Ascending aorta (tissue), 2 donors: ENCODE measurements around the gene LMO4. TPM values are rescaled to one million over a fixed set of nuclear protein-coding genes. Genes with fewer than 3 reads are reported as not detected.
A peak's percentile ranks its signal among the peaks of the same experiment; 100 is the strongest.

ENCODE experiments used
- DNase-seq, 2 donors: peaks; one replicate each; pipeline ENCODE4 v3.0.0-alpha.2; 2019; ENCODE audit warnings: low spot score in 2 of 2
- H3K27ac ChIP-seq, 2 donors: fragments of 200-600 bp; sonication (generic); one replicate each; pipeline ENCODE4 v1.5.1; 2016 to 2017; ENCODE audit warnings: mild to moderate bottlenecking in 1 of 2
- H3K27me3 ChIP-seq: fragments of 200-600 bp; sonication (generic); one replicate; pipeline ENCODE4 v1.5.1; 2017
- H3K36me3 ChIP-seq, 2 donors: fragments of 200-600 bp; sonication (generic); one replicate each; pipeline ENCODE4 v1.5.1; 2016
- H3K4me1 ChIP-seq, 2 donors: fragments of 200-600 bp; sonication (generic); one replicate each; pipeline ENCODE4 v1.5.1; 2016 to 2017; ENCODE audit warnings: mild to moderate bottlenecking in 1 of 2
- H3K4me3 ChIP-seq, 2 donors: fragments of 200-600 bp; sonication (generic); one replicate each; pipeline ENCODE4 v1.5.1; 2016 to 2017; ENCODE audit warnings: mild to moderate bottlenecking in 1 of 2
- H3K9me3 ChIP-seq, 2 donors: fragments of 200-600 bp; sonication (generic); one replicate each; pipeline ENCODE4 v1.5.1; 2016
- CTCF ChIP-seq, 3 experiments: fragments of 200-600 bp in 2 of 3; fragments of 450-650 bp in 1 of 3; sonication (generic) in 2 of 3; IDR thresholded peaks; one replicate each; pipeline ENCODE4 v1.5.1; 2016 to 2019; ENCODE audit warnings: antibody characterized with exemption in 3 of 3, mild to moderate bottlenecking in 1 of 3, moderate library complexity in 1 of 3
- intact Hi-C: fragments of 100-400 bp; cut with DNase I; formaldehyde crosslinking; loops from one replicate; pipeline ENCODE4 v1.15.1; 2023
- total RNA-seq: library from RNA; depleted of rRNA; stranded (reverse); fragments of >200 nt; gene quantifications from one replicate; pipeline ENCODE4 v1.1.0, GENCODE V29; 2016

The LMO4 gene, protein sequence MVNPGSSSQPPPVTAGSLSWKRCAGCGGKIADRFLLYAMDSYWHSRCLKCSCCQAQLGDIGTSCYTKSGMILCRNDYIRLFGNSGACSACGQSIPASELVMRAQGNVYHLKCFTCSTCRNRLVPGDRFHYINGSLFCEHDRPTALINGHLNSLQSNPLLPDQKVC
- 9.9 TPM for total RNA-seq

DNA sequence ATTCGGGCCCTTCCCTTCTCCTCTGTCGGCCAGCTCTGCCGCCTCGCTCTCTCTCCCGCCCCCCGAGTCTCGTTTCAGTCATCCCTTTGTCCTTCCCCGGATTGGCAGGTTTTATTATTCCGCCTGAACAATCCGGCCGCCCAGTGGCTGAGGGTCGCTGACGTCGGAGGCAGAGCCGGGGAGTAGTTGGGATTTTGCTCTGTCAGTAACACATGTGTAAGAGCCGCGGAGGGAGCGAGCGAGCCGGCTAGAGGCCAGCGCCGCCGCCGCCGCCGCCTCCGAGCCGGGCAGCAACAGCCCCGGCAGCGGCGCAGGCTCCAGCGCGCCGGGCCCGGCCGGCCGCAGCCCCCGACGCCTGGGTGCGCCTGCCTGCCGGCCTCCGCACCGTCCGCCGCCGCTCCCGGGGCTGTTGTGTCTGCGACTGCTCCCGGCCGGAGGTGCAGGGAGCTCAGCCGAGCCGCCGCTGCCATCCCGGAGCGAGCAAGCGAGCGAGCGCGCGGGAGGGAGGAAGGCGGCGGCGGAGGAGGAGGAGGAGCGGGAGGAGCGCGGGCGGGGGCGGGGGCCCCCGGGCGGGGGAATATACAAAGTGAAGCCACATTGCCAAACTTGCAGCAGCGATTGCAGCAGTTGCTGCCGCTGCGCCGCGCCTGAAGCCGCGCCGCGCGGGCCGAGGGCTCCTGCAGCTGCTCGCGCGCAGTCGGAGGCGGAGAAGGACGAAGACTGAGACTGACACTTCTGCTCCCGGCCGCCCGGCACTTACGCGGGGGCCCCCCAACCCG, at the start of gene LMO4:
LMO4 (plus strand) TSS at position 609 of the 779 bp plus-strand sequence. CDS start 3,136 bp downstream, outside the sequence.
- Histone ChIP-seq H3K9me3 (no peaks in the 10 kb centered on the region), H3K4me3 (peak within 1 kb of the TSS; percentile 73 to 94), H3K27ac (peak within 1 kb of the TSS; percentile 95 to 98), H3K36me3 (no peaks in the 10 kb centered on the region), H3K4me1 (peaks cover 0 to 11% of the 10 kb centered on the region in 2 donors), H3K27me3 (no peaks in the 10 kb centered on the region)
- intact Hi-C loops, result loop anchor here (5.0 kb wide), 3 partner anchors 416 to 1354 kb away; partner anchors contain the start of genes HS2ST1, PKN2 and SELENOF
- TF ChIP-seq CTCF (IDR thresholded peaks at IDR 0.05), result no peak
- peak; percentile 94 to 99 for DNase-seq

DNA sequence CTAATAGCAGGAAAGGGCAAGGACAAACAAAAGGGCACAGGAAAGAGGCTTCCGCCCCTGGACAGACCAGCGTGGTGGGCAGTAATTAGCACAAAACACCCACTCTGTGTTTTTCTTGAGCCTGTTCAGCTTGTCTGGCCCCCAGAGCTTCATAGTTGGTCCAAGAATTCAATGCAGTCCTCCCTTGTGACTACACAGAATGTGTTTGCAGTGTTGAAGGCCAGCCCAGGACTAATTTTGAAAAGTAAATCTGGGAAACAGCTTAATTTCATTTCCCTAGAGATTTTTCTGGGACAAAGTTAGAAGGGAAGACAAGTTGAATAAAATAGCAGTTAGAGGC, 49.2 kb upstream of the LMO4 start:
- no peaks in the 10 kb centered on the region for H3K36me3 ChIP-seq
- no peak overlapping the region for H3K4me3 ChIP-seq
- H3K27ac ChIP-seq, result peak overlapping the region; percentile 62 to 64
- no peaks in the 10 kb centered on the region for H3K27me3 ChIP-seq
- peaks cover 0 to 10% of the 10 kb centered on the region in 2 donors for H3K4me1 ChIP-seq
- no peak for DNase-seq
- no peaks in the 10 kb centered on the region for H3K9me3 ChIP-seq
- intact Hi-C loops, result no loop called here
- TF ChIP-seq CTCF (IDR thresholded peaks at IDR 0.05), result no peak

DNA sequence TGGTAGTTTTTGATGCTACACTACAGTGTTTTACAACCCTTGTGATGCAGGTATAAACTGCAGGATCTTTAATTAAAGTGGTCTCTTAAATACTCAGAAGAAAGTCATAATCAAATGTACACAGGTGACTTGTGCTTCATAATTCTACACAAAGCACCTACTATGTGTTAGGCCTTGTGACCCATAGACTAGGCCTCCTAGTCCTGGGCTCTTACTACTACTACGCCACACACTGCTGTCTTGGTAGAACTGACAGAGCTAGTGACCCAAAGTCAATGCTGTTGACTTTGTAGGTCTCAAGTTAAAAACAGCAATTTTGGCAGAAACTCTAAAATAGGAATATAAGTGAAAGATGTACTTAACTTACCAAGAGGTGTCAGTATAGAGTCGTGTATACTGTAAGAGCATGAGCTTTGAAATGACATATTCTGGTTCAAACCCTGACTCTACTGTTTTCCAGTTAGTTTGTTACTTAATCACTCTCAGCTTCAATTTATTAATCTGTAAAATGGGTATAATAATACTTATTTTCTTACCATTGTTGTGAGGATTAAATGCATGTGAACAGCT, 48.6 kb upstream of the LMO4 start:
- H3K27ac ChIP-seq, result peak overlapping the region; percentile 62 to 64
- intact Hi-C loops, result no loop called here

GRCh38 chr1:87284456-87285240, 44.0 kb upstream of the LMO4 start:
- Histone ChIP-seq H3K27me3 (no peaks in the 10 kb centered on the region), H3K9me3 (no peaks in the 10 kb centered on the region), H3K36me3 (no peaks in the 10 kb centered on the region), H3K27ac (no peak overlapping the region), H3K4me3 (no peak overlapping the region), H3K4me1 (peaks cover 0 to 2% of the 10 kb centered on the region in 2 donors)
- no peak for DNase-seq
- intact Hi-C loops, result no loop called here
- no peak for TF ChIP-seq CTCF (IDR thresholded peaks at IDR 0.05)

More for the DNA sequence above, 48.6 kb upstream of the LMO4 start:
- H3K27me3 ChIP-seq, result no peaks in the 10 kb centered on the region
- no peaks in the 10 kb centered on the region for H3K36me3 ChIP-seq
- no peak for DNase-seq
- H3K9me3 ChIP-seq, result no peaks in the 10 kb centered on the region
- TF ChIP-seq CTCF (IDR thresholded peaks at IDR 0.05), result no peak
- H3K4me1 ChIP-seq, result peaks cover 0 to 10% of the 10 kb centered on the region in 2 donors
- H3K4me3 ChIP-seq, result no peak overlapping the region

GRCh38 chr1:87291107-87291506, 37.6 kb upstream of the LMO4 start:
- Histone ChIP-seq H3K27ac (no peak overlapping the region), H3K4me3 (no peak overlapping the region), H3K4me1 (no peaks in the 10 kb centered on the region), H3K27me3 (no peaks in the 10 kb centered on the region), H3K36me3 (no peaks in the 10 kb centered on the region), H3K9me3 (no peaks in the 10 kb centered on the region)
- TF ChIP-seq CTCF (IDR thresholded peaks at IDR 0.05), result no peak
- intact Hi-C loops, result loop anchor here (5.0 to 10.0 kb wide), 2 partner anchors 774 to 1011 kb away; no protein-coding TSS in a partner anchor
- no peak for DNase-seq
